MV-4-11 (cell line): ENCODE data around the gene NXPE3.

ENCODE experiments used
- DNase-seq: peaks from one replicate; lab custom pipeline; 2025; lab: John Stamatoyannopoulos, UW

The NXPE3 gene

GRCh38 chr3:101828691-101829436, 49.9 kb downstream of the NXPE3 start:
- no peak for DNase-seq

GRCh38 chr3:101829437-101829830, 50.4 kb downstream of the NXPE3 start:
- no peak for DNase-seq

GRCh38 chr3:101829874-101830273, 50.9 kb downstream of the NXPE3 start:
- DNase-seq = peak; percentile 84

GRCh38 chr3:101833446-101833974, 54.5 kb downstream of the NXPE3 start:
- no peak for DNase-seq

GRCh38 chr3:101835676-101836075, 56.7 kb downstream of the NXPE3 start:
- peak; percentile 1 for DNase-seq

GRCh38 chr3:101836160-101836559, 57.1 kb downstream of the NXPE3 start:
- no peak for DNase-seq

GRCh38 chr3:101836652-101837598, 57.9 kb downstream of the NXPE3 start:
- DNase-seq = peak; percentile 86

- DNase-seq = no peak
Measured at GRCh38 chr3:101838691-101839090, 59.7 kb downstream of the NXPE3 start.

GRCh38 chr3:101840066-101840465, 61.1 kb downstream of the NXPE3 start:
- no peak for DNase-seq

- DNase-seq = no peak
Measured at GRCh38 chr3:101842245-101842934, 63.4 kb downstream of the NXPE3 start.

- DNase-seq = no peak
Measured at GRCh38 chr3:101842935-101843330, 63.9 kb downstream of the NXPE3 start.

- DNase-seq = no peak
Measured at GRCh38 chr3:101845425-101845824, 66.4 kb downstream of the NXPE3 start.

GRCh38 chr3:101846709-101847108, 67.7 kb downstream of the NXPE3 start:
- no peak for DNase-seq

GRCh38 chr3:101847328-101847727, 68.3 kb downstream of the NXPE3 start:
- DNase-seq = peak; percentile 62

- no peak for DNase-seq
Measured at GRCh38 chr3:101848326-101848725, 69.3 kb downstream of the NXPE3 start.

GRCh38 chr3:101848754-101849713, 70.0 kb downstream of the NXPE3 start, which contains the start of gene NFKBIZ:
NFKBIZ (plus strand) TSS chr3:101849514; CDS start chr3:101849629, 115 bp downstream.
- peak; percentile 79 for DNase-seq

GRCh38 chr3:101849714-101850245, 70.8 kb downstream of the NXPE3 start:
- peak; percentile 35 for DNase-seq

- DNase-seq = peak; percentile 71
Measured at GRCh38 chr3:101850246-101851051, 71.4 kb downstream of the NXPE3 start.

GRCh38 chr3:101851072-101851770, 72.2 kb downstream of the NXPE3 start:
- DNase-seq = peak; percentile 38
